Islet precursor cell (in vitro differentiated cells): ENCODE data around the gene MVD.

ENCODE experiments used
- DNase-seq: peaks from one replicate; pipeline ENCODE4 v3.0.0-alpha.2; 2018

MVD gene

GRCh38 chr16:88654363-88655052, 8.4 kb downstream of the MVD start:
- no peak for DNase-seq

DNA sequence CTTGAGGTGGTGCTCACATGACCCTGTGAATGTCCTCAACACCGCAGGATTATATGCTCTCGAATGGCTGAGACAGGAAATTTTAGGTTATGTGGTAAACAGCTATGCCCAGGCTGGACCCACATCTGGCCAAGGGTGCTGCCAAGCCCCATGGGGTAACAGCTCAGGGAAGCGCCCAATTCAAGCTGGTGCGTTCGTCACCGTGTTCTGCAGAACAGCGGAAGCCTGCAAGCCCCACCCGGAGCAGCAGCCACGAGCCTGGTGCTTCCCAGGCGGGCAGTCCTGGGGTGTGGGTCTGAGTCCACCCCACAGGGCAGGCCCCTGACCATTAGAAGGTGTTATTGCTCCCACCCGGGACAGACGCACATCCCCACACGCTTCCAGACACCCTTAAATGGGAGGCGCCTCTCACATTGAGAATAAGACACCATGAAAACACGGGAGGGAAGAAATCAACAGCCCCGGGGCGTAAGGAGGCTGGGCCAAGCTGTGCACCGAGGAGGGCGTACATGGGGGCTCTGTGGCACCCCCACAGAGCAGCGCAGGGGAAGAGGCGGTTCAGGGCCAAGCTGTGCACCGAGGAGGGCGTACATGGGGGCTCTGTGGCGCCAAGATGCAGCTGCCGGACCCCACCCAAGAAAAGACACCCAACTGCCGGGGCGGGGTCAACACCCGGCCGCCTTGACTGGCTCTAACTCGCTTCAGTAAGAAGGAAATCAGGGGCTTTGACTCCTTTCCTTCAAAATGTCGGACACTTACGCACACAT, 9.1 kb downstream of the MVD start:
- no peak for DNase-seq

DNA sequence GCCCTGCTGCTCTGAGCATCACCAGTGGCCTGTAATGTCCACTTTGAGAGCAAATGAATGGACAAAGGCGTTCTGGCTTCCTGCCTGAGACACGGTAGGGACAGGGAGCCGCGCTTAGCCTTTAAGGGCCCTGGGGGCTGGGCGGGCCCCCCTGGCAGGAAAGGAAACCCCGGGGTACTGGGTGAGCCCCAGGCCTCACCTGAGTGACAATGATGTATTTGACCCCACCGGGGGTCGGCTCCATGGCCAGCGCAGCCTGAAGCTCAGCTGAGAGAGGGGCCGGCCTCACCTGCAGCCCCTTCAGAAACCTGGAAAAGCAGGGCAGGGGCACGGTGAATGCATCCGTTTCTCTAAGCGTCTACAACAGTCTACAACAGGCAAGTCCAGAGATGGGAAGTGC, 9.8 kb downstream of the MVD start:
- DNase-seq, result no peak

DNA sequence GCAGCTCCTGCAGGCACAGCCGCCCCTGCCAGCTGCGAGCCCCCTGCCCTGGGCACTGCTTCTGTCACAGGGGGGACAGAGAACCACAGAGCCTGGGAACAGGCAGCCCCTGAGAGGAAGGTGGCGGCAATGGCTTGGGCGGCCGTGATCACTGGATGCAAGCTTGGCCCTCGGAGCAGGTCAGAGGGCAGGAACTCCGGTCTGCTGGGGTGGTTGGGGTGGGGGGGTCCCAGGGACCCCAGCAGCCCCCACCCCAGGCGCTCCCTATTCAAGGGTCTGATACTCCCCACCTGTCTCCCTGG, 10.2 kb downstream of the MVD start:
- no peak for DNase-seq

GRCh38 chr16:88651989-88652761, 10.7 kb downstream of the MVD start:
- no peak for DNase-seq

DNA sequence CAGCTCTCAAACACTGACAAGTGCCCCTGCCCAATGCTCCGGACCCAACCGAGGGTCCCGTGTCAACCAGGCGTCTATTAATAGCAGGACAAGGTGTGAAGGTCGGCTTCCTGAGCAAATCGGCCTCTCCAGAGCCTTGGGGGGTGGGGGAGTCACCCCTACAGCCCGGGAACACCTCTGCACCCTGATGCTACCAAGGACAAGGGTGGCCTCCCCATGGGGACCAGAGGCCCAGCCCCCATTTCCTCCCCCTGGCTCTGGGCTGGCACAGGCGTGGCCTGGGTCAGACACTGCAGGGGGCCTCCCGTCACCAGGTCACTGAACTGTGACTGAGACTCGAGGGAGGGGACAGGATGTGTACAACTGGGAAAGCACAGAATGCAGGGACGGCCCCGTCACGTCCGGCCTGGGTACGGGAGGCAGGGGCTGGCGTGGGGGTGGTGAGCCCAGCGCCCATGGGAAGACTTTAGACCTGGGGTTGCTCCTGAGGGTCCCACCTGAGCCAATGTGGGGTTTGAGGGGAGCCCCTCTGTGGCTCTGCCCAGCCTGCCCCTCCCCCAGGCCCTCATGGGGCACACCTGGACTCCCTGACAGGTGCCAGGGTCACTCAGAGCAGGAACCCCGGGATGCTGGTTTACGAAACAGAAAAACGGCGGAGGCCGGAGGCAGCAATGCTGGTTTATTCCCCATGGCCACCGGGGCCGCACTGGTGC, 11.5 kb downstream of the MVD start:
- no peak for DNase-seq

- peak; percentile 84 for DNase-seq
Measured at GRCh38 chr16:88650749-88651275, 12.1 kb downstream of the MVD start, which contains the start of gene CYBA. Gene CYBA, minus strand, starts transcription at chr16:88651053. Its CDS starts 40 bp downstream, at chr16:88651013.

- no peak for DNase-seq
Measured at GRCh38 chr16:88649924-88650748, 12.8 kb downstream of the MVD start.

DNA sequence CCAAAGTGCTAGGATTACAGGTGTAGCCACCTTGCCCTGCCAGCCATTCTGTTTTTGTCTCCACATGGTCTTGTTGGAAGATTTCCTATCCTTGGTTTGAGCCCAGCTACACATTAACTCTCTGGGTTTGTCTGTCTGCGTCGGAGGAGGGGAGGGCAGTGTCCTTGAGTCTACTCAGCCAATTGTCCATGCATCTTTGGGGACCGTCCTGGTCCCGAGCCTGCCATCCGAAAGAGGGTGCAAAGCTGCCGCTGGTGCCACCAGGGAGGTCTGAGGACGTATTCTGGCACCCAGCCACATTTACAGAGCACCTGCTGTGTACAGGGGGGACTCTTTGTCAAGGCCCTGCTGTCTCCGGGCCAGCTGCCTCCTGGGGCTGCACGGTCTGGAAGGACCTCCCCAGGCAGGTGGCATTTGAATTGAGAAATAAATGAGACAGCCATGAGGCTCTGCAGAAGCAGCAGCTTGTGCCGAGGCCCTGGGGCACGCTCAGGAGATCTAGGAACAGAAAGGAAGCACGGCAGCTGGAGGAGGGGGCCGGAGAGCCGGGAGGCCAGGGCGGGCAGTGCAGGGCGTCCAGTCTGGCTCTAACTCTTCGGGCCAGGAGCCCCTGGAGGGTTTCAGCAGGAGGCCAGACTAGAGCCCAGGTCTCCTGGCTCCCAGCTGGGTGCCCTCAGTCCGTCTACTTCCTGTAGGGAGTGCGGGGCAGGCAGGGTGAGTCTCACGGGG, 13.5 kb downstream of the MVD start:
- DNase-seq, result no peak

DNA sequence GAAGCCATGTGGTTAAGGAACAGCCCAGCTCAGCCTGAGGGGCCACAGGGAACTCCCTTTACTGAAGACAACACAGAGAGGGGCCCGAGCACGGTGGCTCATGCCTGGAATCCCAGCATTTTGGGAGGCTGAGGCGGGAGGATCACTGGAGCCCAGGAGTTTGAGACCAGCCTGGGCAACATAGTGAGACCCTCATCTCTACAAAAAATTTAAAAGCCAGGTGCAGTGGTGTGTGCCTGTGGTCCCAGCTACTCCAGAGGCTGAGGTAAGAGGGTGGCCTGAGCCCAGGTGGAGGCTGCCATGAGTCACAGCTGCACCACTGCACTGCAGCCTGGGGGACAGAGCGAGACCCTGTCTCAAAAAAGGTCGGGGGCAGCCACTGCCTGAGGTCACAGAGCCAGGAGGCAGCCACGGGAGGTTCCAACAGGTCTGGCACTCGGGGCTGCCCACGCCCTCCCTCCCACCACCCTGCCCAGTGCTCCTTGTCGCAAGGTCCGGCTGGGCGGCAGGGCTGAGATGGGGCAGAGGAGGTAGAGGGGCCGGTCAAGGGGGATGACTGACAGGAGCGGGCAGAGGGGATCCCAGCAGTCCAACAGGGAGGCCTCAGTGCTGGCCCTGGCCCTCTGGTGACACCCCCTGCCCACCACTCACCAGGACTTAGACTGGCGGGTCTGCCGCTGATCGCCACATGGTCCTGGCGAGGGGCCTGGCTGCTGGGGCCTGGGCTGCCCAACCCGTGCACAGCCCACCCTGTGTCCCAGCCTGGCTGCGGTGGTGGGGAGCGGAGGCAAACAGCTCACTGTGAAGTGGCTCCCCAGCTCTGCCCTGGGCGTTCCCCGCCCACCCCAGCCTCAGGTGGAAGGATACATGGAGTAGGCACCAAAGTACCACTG, 15.5 kb downstream of the MVD start:
- DNase-seq, result no peak

DNA sequence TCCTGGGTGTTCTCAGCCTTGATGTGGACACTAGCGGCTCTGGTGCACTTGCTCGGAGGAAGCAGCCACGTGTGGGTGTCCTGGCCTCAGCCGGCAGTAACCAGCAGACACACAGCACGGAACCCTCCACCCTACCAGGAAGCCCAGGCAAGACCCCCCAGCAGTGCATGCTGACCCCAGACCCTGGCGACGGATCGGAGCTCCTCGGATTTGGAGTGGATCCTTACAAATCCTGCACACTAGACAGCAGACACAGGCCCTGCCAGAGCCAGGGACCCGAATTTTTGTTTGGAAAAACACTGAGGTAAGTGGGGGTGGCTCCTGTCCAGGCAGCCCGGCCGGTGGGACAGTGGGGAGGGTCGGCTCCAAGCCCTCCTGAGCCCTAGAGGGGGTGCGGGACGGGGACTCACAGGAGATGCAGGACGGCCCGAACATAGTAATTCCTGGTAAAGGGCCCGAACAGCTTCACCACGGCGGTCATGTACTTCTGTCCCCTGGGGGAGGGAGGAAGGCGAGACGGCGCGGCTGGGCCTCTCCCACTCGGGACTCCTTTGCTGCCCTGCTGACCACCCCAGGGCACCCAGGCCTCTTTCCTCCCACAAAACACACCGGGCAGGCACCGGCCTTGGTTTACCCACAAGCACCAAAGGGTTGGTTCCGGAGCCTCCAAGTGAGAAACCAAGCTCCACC, 16.4 kb downstream of the MVD start:
- DNase-seq, result no peak

GRCh38 chr16:88645941-88646340, 16.9 kb downstream of the MVD start:
- DNase-seq, result no peak

DNA sequence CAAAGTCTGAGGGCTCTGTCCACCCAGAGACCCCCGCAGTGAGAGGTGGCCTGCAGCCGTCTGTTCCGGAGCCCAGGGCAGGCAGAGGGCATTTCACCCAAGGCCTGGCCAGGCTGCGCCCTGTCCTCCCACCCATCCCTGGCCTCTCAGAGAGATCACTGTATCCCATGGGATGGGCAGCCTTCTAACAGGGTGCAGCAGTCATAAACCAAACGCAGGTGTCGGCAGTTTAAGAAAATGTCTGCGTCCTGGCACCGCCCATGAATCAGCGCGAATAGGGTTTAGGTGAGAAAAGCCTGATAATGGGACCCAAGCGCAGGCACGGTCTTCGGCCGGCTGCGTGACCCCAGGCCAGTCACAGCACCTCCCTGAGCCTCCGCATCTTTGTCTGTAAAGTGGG, 17.4 kb downstream of the MVD start:
- DNase-seq, result no peak

- no peak for DNase-seq
Measured at GRCh38 chr16:88643644-88643932, 19.3 kb downstream of the MVD start.

DNA sequence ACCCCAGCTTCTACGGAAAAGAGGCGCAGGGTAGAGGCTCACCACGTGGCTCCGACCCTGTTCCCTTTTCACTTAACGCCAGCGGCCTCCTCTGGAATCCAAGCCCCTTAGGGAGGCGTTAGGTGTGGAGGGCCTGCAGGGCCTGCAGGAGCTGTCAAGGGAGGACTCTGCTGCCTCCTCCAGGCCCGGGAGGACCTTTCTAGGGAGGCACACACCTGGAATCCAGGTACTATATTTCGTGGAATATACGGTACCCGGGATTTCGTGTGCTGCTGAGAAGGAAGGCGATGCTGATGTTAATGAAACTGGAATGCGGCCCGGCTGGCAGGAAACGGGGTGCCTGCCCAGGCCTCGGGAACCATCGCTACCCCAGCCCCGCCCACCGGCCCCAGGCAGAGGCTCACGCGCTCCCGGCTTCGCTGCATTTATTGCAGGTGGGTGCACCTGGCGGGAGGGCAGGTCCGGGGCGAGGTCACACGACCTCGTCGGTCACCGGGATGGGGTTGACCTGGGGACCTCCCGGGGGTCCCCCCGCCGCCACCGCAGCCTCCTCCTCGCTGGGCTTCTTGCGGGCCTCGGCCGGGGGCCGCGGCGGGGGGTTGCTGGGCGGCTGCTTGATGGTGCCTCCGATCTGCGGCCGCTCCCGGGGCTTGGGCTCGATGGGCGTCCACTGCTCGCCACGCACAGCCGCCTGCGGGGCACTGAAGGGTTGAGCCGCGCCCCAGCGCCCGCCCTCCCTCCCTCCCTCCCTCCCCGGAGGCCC, 19.8 kb downstream of the MVD start:
- DNase-seq, result no peak

GRCh38 chr16:88640498-88641247, 22.2 kb downstream of the MVD start:
- DNase-seq, result no peak

- DNase-seq, result no peak
Measured at GRCh38 chr16:88640039-88640495, 22.8 kb downstream of the MVD start.
